GM21447 (cell line): ENCODE results near the gene NCKAP5L.
"Not testable (repeated sequence)": the region's sequence is repeated elsewhere in the genome, so short reads cannot be mapped to it uniquely, and the experiment has no call there.

Experiments used
- ATAC-seq: cut with Tn5 transposase; IDR thresholded peaks from one replicate; pipeline ENCODE4 v1.9.1; 2021; ENCODE audit not compliant: unreplicated experiment

Gene NCKAP5L

DNA sequence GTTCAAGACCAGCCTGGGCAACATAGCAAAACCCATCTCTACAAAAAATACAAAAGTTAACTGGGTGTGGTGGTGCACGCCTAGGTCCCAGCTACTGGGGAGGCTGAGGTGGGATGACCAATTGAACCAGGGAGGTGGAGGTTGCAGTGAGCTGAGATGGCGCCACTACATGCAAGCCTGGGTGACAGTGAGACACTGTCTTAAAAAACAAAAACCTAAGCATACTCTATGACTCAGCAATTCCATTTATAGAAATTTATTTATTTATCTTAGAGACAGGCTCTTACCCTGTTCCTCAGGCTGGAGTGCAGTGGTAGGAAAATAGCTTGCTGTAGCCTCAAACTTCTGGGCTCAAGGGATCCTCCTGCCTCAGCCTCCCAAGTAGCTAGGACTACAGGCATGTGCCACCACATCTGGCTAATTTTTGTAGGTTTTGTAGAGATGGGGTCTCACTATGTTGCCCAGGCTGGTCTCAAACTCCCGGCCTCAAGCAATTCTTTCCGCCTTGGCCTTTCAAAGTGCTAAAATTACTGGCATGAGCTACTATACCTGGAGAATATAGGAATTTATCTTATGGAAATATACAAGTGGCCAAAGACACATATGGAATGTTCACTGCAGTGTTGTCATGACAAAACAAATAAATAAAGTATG, 43.3 kb downstream of the NCKAP5L start:
- no peak for ATAC-seq

DNA sequence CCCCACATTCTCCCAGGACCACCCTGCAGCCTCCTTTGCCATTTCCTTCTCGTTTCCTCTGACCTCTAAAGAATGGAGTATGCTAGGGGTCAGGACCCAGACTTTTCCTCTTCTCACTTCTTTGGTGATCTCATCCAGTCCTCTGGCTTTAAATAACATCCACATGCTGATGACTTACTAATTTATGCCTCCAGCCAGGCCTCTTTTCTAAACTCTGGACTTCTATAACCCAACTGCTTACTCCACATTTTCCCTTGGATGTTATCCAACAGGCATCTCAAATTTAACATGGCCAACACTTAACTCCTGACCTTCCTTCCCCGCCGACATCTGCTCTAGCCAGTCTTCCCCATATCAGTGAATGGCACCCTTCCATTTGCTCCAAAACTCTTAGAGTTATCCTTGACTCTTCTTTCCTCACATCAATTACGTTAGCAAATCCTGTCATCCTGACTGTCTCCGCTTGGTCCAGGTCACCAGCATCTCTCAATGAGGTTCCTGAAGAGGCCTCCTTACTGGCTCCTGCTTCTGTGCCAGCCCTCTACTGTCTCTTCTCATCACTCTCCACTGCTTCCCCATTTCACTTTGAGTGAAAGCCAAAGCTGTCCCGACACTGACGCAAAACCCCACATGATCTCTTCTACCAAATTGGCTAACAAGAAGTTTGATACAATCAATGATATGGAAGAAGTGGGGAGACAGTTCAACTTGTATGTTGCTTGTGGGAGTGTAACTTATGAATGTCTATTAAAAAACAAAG, 44.1 kb downstream of the NCKAP5L start:
- ATAC-seq: no peak

DNA sequence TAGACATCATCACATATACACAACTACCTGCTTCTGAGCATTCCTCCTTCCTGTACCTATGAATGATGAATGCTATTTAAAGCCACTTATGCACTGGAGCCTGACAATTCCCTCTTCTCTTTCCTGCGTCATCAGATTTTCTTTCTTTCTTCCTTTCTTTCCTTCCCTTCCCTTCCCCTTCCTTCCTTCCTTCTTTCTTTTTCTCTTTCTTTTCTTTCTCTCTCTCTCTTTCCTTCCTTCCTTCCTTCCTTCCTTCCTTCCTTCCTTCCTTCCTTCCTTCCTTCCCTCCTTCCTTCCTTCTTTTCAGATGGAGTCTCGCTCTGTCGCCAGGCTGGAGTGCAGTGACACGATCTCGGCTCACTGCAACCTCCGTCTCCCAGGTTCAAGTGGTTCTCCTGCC, 47.3 kb downstream of the NCKAP5L start:
- ATAC-seq: not testable (repeated sequence)

DNA sequence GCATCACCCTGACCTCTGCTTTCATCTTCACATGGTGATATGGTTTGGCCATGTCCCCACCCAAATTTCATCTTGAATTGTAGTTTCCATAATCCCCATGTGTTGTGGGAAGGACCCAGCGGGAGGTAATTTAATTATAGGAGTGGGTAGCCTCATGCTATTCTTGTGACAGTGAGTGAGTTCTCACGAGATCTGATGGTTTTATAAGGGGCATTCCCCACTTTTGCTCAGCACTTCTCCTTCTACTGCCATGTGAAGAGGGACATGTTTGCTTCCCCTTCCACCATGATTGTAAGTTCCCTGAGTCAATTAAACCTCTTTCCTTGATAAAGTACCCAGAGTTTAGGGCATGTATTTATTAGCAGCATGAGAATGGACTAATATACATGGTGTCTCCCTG, 48.6 kb downstream of the NCKAP5L start:
- ATAC-seq: no peak

DNA sequence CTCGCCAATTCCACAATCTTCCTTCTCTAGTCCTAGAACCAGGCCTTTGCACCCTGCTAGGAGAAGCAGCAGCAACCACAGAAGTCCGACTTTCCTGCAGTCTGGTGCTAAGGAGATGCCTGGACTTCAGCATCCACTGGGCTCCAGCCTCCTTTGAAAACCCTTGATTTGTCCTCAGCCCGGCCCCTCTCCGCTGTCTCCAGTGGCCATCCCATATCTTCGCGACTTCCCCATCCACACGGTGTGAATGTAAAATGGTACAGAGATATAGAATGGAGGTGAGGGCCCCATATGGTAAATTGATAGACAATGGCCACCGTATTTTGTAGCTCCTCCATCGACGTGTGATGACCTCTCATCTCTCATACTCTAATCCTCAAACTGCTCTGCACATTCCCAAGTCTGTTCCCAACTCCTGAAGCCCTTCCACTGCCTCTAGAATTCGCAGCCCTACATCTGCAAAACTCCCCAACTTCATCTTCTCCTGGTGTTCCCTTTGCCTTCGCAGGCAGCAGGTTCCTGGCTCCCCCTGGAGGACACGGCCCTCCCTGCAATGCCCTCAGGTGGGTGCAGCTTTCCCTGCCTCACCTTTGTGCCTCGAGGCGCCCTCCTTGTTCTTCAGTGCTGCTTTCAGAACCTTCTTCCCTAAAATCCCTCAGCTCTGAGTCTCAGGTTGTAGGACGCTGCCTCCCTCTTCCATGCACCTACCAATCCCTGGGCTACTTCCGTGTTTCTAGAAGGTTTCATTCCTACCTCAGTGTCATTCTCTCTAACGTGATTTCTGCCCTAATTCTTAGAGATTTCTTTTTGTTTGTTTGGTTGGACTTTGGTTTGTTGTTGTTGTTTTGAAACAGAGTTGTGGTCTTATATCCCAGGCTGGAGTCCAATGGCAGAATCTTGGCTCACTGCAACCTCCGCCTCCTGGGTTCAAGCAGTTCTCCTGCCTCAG, 50.1 kb downstream of the NCKAP5L start:
- no peak for ATAC-seq

DNA sequence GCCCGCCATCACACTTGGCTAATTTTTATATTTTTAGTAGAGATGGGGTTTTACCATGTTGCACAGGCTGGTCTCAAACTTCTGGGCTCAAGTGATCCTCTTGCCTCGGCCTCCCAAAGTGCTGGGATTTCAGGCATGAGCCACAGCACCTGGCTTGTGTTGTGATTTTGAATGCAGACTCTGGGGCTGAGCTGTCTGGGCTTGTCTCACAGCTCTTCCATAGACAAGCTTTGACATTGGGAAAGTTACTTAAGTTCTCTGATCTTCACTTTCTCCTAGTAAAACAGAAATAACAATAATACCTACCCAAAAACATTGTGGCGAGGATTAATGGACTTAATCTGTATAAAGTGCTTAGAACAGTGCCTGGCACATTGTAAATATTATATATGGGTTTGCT, 50.9 kb downstream of the NCKAP5L start:
- ATAC-seq: no peak

DNA sequence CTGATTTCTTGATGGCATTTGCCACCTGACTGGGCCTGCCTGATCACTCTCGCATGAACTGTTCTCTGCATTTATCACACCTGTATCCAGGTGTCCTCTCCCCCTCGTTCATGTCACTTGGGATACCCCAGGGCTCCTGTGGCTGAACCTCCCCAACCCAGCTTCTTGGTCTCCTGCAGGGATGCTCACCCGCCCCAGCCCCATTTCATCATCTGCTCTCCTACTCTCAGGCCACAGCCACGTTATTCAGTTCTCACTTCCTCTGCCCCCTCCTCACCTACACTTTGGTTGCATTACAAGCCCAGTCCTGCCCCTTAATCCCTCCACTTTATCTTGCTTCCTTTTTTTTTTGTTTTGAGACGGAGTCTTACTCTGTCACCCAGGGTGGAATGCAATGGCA, 51.4 kb downstream of the NCKAP5L start:
- ATAC-seq: no peak

DNA sequence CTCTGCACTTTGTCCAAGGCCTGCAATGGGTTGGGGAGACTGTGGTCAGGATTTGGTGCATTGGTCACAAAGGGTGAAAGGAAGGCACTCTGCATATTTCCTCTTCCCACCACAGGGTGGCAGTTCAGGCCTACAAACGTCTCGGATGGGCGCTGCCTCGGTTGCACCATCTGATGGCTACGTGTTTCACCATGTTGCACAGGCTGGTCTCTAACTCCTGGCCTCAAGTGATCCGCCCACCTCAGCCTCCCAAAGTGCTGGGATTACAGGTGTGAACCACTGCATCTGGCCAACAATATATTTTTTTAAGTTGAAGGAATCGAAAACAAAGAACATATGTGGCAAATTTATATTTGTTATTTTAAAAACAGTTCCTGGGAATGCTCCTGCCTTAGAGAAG, 51.8 kb downstream of the NCKAP5L start:
- ATAC-seq: no peak

DNA sequence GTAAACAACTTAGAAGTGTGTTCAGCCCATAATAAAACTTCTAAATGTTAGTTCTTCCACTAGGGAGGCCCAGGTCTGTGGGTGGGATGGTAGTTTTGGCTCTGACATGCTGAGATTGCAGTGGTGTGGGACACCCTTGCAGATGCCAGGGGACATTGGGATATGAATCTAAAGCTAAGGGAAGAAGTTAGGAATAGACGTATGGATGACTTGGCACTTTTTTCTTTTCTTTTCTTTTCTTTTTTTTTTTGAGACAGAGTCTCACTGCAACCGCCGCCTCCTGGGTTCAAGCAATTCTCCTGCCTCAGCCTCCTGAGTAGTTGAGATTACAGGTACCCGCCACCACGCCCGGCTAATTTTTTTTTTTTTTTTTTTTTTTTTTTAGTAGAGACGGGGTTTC, 55.1 kb downstream of the NCKAP5L start:
- ATAC-seq: not testable (repeated sequence)

DNA sequence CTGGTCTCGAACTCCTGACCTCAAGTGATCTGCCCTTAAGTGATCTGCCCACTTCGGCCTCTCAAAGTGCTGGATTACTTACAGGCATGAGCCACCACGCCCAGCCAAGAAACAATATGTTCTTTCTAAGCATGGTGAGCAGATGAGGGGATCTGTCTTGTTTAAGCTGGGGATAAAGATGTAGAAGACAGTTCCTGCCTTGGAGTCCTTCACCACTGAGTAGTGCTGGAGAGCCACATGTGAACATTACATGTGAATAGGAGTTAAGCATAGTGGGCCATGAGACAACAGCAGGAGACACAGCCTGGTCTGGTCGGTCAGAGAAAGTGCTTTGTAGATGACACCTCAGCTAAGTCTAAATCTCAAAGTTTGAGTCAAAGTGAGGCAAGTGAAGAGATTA, 60.9 kb downstream of the NCKAP5L start:
- ATAC-seq: no peak

DNA sequence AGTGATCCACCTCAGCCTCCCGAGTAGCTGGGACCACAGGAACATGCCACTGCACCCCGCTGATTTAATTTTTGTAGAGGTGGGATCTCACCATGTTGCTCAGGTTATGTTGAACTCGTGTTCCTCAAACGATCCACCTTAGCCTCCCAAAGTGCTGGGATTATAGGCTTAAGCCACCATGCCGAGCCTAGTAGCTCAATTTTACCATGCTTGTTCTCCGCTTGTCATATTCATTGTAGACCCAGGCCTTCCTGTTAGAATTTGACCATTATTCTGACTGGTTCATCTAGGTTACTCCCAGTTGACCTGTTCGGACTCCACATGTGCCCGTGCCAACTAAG, 62.1 kb downstream of the NCKAP5L start:
- ATAC-seq: no peak

DNA sequence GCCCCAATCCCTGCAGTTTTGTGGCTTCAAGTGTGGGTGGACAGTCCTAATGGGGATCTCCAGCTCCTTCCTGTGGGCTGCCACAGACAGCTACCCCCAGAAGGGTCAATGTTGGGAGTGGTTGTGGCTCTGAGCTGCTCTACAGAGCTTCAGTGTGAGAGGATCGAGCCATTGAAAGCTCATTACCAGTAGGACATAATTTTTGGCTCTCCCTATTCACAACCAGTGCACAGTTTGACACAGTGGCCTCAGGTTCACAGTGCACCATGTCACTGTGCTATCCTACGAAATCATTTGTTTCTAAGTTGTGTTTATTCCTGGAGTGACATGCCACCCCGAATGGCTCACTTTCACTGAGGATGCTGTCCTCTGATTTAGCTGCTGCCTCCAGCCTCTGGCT, 64.1 kb downstream of the NCKAP5L start:
- no peak for ATAC-seq

DNA sequence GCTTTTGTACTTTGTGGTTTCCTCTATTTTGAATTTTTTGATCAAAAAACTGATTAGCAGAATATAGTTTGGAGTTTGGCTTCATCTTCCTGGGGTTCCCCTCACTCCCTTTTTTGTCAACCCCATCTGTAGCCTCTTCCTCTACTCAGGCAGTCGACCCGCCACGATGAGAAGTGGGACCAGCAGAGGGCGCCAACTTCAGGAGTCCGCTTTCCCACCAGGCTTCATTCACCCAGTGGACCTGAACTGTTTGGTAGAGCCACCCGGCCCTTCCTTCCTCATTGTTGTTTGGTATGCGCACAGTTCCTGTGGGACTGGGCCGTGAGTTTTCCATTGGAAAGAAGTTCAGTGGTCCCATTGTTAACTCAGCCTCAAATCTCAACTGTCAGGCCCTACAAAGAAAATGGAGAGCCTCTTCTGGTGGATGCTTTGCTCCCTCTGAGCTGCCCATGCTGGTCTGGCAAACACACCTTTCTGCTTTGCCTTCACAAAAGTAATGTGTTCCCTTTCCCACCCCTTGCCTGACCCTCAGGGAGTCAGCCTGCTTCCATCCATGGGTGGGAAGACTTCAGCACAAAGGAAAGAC, 65.1 kb downstream of the NCKAP5L start:
- ATAC-seq: no peak

DNA sequence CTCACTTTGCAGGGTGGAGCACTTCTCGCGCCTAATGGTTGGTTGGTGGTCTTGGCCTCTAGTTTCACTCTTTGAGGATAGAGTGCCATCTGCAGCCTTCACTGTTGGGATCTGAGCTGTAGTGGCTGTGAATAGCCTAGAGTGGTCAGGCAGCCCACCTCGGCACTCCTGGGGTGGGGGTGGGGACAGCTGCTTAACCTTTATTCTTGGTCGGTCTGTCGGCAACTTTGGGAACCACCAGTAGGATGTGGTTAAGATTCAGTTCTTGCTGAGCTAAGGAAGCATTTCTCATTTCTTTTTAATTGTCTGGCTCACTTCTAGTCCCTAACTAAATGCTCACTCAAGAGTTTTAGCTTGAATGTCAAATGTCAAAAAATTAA, 65.8 kb downstream of the NCKAP5L start:
- ATAC-seq: no peak

DNA sequence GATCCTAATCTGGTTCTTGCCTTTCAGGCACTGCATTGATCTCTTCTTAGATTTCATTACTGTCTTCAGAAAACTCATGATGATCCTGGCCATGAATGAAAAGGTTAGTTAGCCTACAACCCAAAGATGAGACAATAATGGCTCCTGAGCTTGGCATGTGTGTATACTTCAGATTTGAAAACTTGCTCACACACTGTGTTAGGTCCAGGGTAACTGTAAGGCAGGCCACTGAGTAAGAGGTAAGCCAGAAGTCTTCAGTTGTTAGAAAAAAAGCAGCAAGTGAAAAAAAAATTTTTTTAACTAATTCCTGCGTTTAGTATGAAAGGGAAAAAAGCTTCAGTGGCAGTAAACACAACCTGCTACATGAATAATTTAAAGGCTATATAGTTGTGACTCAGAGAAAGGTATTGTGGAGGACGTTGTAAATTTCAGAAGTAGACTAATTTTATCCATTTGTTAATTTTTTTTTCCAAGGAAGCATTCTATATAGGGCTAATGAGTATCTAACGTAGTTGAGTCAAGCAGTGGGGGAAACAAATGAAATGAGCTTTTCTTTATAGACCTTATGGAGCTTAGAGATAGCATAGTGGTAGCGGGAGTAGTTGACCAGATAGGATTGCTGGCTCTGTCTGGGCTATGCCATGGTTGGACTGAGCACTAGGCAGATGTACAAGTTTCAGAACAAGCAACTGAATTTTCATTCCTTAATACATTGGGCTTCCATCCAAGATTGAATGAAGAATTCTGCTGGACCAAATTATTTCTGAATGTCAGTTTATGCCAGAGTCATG, 66.3 kb downstream of the NCKAP5L start:
- no peak for ATAC-seq

DNA sequence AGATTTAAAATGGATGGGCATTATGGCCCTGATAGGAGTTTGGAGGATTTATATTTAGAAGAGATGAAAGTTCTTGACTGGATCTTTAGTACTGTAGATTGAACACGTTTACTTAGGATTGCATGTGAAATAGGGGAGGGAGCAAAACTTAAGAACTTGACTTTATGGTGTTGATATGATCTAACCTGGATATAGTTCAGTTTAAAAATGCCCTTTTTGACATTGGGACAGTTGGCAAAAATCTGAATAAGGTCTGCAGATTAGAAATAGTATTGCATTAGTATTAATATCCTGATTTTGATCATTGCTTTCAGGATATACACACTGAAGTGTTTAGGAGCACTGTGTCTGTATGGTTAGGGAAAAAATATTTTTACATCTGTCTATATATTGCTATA, 77.2 kb downstream of the NCKAP5L start:
- no peak for ATAC-seq

DNA sequence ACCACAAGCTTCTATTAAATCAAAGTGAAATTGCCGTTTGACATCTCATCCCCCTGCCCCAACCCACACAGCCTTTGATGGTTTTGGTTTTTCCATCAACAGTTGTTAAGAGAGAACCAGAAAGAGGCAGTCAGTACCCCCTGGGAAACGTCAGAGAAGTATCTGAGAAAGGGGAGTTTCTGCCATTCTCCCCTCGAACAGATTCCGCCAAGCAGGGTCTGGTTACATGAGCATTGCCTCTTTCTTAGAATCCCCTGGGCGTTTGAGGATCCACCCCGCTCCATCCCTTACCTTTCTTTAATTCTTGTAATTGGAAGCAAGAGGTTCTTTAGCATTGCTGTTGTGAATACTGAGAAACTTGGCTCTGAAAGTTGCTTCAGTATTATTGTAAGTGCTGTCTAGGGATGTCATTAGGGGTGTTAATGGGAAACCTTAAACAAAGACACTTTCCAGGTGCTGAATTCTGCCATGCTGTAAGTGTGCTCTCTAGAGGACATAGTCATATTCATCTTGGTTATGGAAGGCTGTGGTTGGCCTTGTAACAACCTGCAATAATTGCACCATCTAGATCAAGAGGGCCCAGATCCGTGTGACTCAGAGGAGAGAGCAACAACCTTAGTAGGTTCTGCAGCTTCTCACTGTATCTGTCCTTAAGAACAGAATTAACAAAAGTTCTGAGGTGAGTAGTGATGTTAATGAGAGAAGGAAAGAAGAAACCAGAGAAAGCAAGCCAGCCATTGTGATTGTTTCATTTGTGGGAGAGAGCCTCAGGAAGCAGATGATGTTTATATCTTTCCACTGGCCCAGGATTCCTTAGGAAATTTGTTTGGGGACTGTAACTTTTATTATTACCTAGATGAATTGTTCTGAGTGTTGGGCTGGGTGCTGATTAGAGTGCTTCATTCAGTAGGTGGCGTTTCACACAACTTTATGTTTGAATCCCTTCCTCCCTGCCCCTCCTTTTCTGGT, 77.9 kb downstream of the NCKAP5L start:
- ATAC-seq: no peak

DNA sequence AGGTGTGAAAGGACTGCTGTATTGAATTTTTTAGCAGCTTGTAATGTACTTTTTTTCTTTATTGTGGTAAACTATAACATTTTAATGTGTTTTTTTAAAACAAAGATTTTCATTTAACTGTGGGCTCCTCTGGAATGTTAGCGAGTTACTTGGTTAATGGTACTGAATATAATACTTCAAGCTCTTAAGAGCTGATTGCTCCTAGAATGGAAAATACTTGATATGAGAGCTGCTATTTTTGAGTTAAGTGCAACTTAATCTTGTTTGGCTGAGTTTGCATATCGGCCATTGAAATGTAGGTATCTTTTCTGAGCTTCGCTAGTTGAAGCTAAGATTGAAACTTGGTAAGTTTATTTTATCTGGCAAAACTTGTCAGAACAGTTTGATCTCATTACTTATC, 79.4 kb downstream of the NCKAP5L start:
- ATAC-seq: no peak

DNA sequence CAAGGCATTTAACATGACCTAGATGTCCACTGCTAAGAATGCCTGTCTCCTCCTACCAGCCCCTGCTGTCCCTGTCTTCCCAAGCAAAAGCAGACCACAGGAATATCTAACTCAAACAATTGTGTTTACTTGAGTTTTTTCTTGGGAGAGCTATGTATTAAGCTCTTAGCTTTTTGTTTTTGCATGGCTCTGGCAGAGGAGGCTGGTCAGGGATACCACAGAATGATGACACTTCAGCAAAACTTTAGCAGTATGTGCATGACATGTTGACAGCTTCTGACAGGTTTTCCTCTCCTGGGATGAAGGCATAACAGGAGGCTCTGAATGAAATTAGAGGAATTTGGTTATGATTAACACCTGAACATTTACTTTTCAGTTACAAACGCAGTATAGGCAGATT, 79.9 kb downstream of the NCKAP5L start:
- no peak for ATAC-seq
